Measurements from ENCODE around the gene XAGE5. TPM values are rescaled to one million over a fixed set of nuclear protein-coding genes. Genes with fewer than 3 reads are reported as not detected.

The XAGE5 gene
- total and polyA plus RNA-seq, 9 of the 15 experiments (the other 6 are each of a cell fraction or from before 2014, with no cell fraction given) = 0.40 to 0.52 TPM; not detected in 7

- TF ChIP-seq ZNF197 (CRISPR knock-in tag; IDR thresholded peaks at IDR 0.05; ENCODE audit: low read depth) (no peak), PRDM10 (IDR thresholded peaks at IDR 0.05; ENCODE audit: partially characterized antibody) (no peak), ERF (CRISPR knock-in tag; IDR thresholded peaks at IDR 0.05) (no peak)
These were observed 8.7 kb downstream of the XAGE5 start (continued) for GRCh38 chrX:52819788-52820187.

GRCh38 chrX:52821079-52821760 lies 10.1 kb downstream of the XAGE5 start:
- H3K4me1 ChIP-seq (replicated peaks in 1 of 2; ENCODE audit: control insufficient read depth in 2 of 2, insufficient read depth in 2 of 2, low read length in 2 of 2) = no peaks in the 10 kb centered on the region
- no peak overlapping the region for H3K4me3 ChIP-seq
- no peak overlapping the region for H2AFZ ChIP-seq (ENCODE audit: low read depth, low read length)
- no peak for DNase-seq (ENCODE audit: extremely low read depth in 1 of 4, low spot score in 3 of 4)
- 2% methylated on average over 9 of the region's 11 CpGs for WGBS (ENCODE audit: insufficient coverage, low coverage, missing lambda C conversion rate)
- no peak for TF ChIP-seq MAZ (CRISPR knock-in tag; conservative IDR thresholded peaks at IDR 0.05 in 1 of 2, IDR thresholded peaks at IDR 0.05 in 1 of 2)
- BruUV-seq (replicated peaks) = no TSS peak
- no peaks in the 10 kb centered on the region for H3K79me2 ChIP-seq (ENCODE audit: control insufficient read depth, insufficient read depth, low read length)
- no peaks in the 10 kb centered on the region for H4K20me1 ChIP-seq (replicated peaks; ENCODE audit: control insufficient read depth, insufficient read depth, low read length)
- no peak overlapping the region for H3K27ac ChIP-seq (ENCODE audit: extremely low read depth, low read depth, low read length)
- in situ Hi-C loops (cut with MboI) = no loop called here
- FAIRE-seq = no peak
- ChIA-PET POLR2A (no interaction called here), CTCF (ENCODE audit: low intra/inter-chr PET ratio) (no interaction called here)
- H3K9me1 ChIP-seq (ENCODE audit: control insufficient read depth, insufficient read depth, low read length) = no peaks in the 10 kb centered on the region
- intact Hi-C loops (cut with micrococcal nuclease) = no loop called here
- no peak overlapping the region for H3K9ac ChIP-seq (ENCODE audit: insufficient read depth in 1 of 2, low read depth in 2 of 2, low read length in 2 of 2)
- ATAC-seq = no peak
- H3K4me2 ChIP-seq (ENCODE audit: insufficient read depth, low read length) = no peak overlapping the region
- no peaks in the 10 kb centered on the region for H3K9me3 ChIP-seq (replicated peaks; ENCODE audit: control insufficient read depth, insufficient read depth, low read depth, low read length)
- no peaks in the 10 kb centered on the region for H3K36me3 ChIP-seq (ENCODE audit: control insufficient read depth, insufficient read depth, low read length)
- no peaks in the 10 kb centered on the region for H3K27me3 ChIP-seq (ENCODE audit: control insufficient read depth in 2 of 2, insufficient read depth in 2 of 2, low read length in 2 of 2)
